Glutamatergic neuron (in vitro differentiated cells): ENCODE data around the gene RBM4. TPM values are rescaled to one million over a fixed set of nuclear protein-coding genes. Genes with fewer than 3 reads are reported as not detected.

ENCODE experiments used
- DNase-seq: peaks from one replicate; pipeline ENCODE4 v3.0.0; 2022
- H3K27ac Mint-ChIP-seq: one replicate; pipeline ENCODE4 v1.8.0; 2020; ENCODE audit warnings: mild to moderate bottlenecking, mixed read lengths, inconsistent platforms; ENCODE audit not compliant: unreplicated experiment
- H3K27me3 Mint-ChIP-seq: one replicate; pipeline ENCODE4 v1.8.0; 2020; ENCODE audit warnings: mild to moderate bottlenecking, moderate library complexity, mixed read lengths, inconsistent platforms; ENCODE audit not compliant: unreplicated experiment
- H3K36me3 Mint-ChIP-seq: one replicate; pipeline ENCODE4 v1.8.0; 2020; ENCODE audit warnings: mild to moderate bottlenecking, mixed read lengths, inconsistent platforms; ENCODE audit not compliant: unreplicated experiment
- H3K4me1 Mint-ChIP-seq: one replicate; pipeline ENCODE4 v1.8.0; 2020; ENCODE audit warnings: mild to moderate bottlenecking, low read depth, mixed read lengths, inconsistent platforms; ENCODE audit not compliant: unreplicated experiment
- H3K4me3 Mint-ChIP-seq: one replicate; pipeline ENCODE4 v1.8.0; 2020; ENCODE audit warnings: mild to moderate bottlenecking, mixed read lengths, inconsistent platforms; ENCODE audit not compliant: unreplicated experiment
- H3K9me3 Mint-ChIP-seq: one replicate; pipeline ENCODE4 v1.8.0; 2020; ENCODE audit warnings: mild to moderate bottlenecking, moderate library complexity, mixed read lengths, inconsistent platforms; ENCODE audit not compliant: unreplicated experiment
- CTCF ChIP-seq: fragments of 200-600 bp; sonication (generic); IDR thresholded peaks from one replicate; pipeline ENCODE4 v1.5.0; 2021; ENCODE audit not compliant: partially characterized antibody, unreplicated experiment
- total RNA-seq: library from RNA; stranded (reverse); fragmentation: NEBNext Ultra II Directional; extraction: Animal tissue kit (Norgen Biotek cat#: 25700); gene quantifications from one replicate; pipeline ENCODE4 v1.2.1, GENCODE V29; 2021; ENCODE audit not compliant: unreplicated experiment

RBM4 gene
- total RNA-seq, 1 donor from 2014 or later: 244 TPM

GRCh38 chr11:66616379-66617154 lies 21.9 kb upstream of the RBM4 start, which contains the start of gene RBM14:
Gene RBM14, plus strand, starts transcription at chr11:66616630. Its CDS starts 91 bp downstream, at chr11:66616721.
- Mint-ChIP-seq H3K9me3 (peaks cover 13% of the 10 kb centered on the region), H3K27me3 (peaks cover 4% of the 10 kb centered on the region), H3K4me1 (peaks cover 16% of the 10 kb centered on the region), H3K27ac (peak within 1 kb of the TSS; percentile 95), H3K4me3 (peak within 1 kb of the TSS; percentile 98), H3K36me3 (no peaks in the 10 kb centered on the region)
- TF ChIP-seq CTCF: no peak
- DNase-seq: peak; percentile 99

DNA sequence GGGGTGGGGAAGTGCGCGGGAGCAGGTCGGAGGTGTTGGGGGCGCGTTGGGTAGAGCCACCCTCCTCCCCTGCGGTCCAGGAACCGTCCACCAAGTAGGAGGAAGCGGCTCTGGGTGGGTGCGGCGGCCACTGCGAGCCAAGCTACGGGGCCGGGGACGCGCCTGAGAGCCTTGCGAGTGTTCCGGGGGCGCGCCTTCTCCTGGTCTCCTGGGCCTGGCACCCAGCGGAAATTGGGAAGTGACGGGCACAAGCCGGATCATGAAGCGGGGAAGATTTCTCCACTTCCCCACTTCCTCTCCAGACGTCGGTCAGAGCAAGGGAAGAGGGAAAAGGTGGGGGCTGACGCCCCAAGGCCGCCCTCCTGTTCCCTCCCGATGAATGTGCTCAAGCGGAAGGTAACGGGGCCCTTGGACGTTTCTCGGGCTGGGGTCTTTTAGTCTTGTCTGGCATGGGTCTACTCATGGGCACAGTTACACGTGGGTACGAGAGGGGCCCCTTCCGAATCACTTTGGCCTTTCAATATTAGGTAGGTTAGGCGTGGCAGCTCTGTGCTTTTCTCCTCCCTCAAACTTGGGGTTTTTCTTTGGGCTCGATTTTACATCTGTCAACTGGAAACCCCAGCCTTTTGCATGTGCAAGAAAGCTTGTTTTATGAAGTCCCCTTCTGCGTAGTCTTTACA lies 21.2 kb upstream of the RBM4 start:
- H3K27ac Mint-ChIP-seq: peak overlapping the region; percentile 95
- no peaks in the 10 kb centered on the region for H3K36me3 Mint-ChIP-seq
- H3K4me3 Mint-ChIP-seq: peak overlapping the region; percentile 98
- TF ChIP-seq CTCF: no peak
- peaks cover 13% of the 10 kb centered on the region for H3K9me3 Mint-ChIP-seq
- no peak for DNase-seq
- H3K27me3 Mint-ChIP-seq: peaks cover 4% of the 10 kb centered on the region
- peaks cover 16% of the 10 kb centered on the region for H3K4me1 Mint-ChIP-seq

DNA sequence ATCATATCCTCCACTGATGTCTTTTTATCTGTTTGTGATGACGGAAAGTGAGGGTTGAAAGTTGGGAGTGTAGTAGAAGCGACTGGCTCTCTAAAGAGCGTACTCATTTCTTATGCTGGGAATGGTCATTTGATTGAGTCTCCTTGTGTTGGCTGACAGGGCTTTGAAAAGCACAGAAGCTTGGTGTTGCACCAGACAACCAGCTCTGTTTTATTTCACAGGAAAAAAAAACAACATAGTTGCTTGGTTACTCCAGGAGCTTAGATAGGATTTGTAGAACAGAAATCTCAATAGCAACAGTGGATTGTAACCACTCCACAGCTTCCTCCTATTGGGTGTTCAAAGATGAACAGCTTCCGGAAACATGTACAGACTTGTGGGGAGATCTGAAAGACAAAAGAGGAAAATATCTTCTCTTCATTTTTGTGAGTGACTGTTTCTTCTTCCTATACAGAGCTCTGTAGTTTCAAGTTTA lies 19.4 kb upstream of the RBM4 start:
- H3K9me3 Mint-ChIP-seq: peaks cover 16% of the 10 kb centered on the region
- H3K4me1 Mint-ChIP-seq: peaks cover 34% of the 10 kb centered on the region
- no peak for TF ChIP-seq CTCF
- peaks cover 8% of the 10 kb centered on the region for H3K27me3 Mint-ChIP-seq
- peaks cover 5% of the 10 kb centered on the region for H3K36me3 Mint-ChIP-seq
- DNase-seq: no peak
- peak overlapping the region; percentile 72 for H3K27ac Mint-ChIP-seq
- peak overlapping the region; percentile 98 for H3K4me3 Mint-ChIP-seq

GRCh38 chr11:66624450-66624849 lies 14.1 kb upstream of the RBM4 start:
- H3K27me3 Mint-ChIP-seq: peaks cover 7% of the 10 kb centered on the region
- H3K27ac Mint-ChIP-seq: peak overlapping the region; percentile 97
- H3K4me3 Mint-ChIP-seq: peak overlapping the region; percentile 52
- peak; percentile 89 for DNase-seq
- H3K36me3 Mint-ChIP-seq: peaks cover 5% of the 10 kb centered on the region
- H3K9me3 Mint-ChIP-seq: peaks cover 8% of the 10 kb centered on the region
- peaks cover 36% of the 10 kb centered on the region for H3K4me1 Mint-ChIP-seq
- no peak for TF ChIP-seq CTCF
